Glomerular endothelial cell (primary cell): ENCODE measurements around the gene EMILIN2. TPM values are rescaled to one million over a fixed set of nuclear protein-coding genes. Genes with fewer than 3 reads are reported as not detected.
"Not testable (repeated sequence)": the region's sequence is repeated elsewhere in the genome, so short reads cannot be mapped to it uniquely, and the experiment has no call there.

ENCODE experiments used
- DNase-seq: peaks from one replicate; pipeline ENCODE4 v3.0.0-alpha.2; 2011; ENCODE audit warnings: low read depth, low spot score; ENCODE audit errors: extremely low read depth
- total RNA-seq: library from RNA; depleted of rRNA; stranded (reverse); fragments of >200 nt; gene quantifications from 2 replicates; pipeline ENCODE4 v1.2.3, GENCODE V29; 2015

EMILIN2 gene
- total RNA-seq, 1 donor from 2014 or later = 9.9 TPM

DNA sequence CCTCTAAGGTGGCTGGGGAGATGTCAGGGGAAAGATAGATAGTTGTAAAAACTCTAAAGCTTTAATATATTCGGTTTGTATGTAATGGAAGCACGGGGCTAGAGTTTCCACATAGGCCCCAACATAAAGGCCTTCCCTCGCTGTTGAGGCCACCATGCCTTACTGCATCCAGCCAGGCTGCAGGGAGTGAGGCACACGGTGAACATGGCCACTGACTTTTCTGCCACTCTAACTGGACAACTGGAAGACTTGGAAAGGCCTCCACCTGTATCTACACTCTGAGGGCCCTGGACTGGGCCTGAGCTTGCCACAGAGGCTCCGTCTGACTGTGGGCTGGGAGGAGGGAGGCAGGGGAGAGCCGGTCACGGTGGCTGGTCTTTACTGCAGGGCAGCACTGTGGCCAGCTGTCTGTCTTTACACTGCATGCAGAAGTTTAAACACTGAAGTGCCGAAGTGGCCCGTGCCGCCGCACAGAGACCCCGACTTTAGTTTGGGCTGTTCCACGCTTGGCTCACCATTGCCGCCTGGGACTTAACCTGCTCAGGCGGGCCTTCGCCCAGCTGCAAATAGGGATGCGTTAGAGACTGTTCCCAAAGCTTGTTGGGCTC lies 66.7 kb downstream of the EMILIN2 start:
- no peak for DNase-seq

DNA sequence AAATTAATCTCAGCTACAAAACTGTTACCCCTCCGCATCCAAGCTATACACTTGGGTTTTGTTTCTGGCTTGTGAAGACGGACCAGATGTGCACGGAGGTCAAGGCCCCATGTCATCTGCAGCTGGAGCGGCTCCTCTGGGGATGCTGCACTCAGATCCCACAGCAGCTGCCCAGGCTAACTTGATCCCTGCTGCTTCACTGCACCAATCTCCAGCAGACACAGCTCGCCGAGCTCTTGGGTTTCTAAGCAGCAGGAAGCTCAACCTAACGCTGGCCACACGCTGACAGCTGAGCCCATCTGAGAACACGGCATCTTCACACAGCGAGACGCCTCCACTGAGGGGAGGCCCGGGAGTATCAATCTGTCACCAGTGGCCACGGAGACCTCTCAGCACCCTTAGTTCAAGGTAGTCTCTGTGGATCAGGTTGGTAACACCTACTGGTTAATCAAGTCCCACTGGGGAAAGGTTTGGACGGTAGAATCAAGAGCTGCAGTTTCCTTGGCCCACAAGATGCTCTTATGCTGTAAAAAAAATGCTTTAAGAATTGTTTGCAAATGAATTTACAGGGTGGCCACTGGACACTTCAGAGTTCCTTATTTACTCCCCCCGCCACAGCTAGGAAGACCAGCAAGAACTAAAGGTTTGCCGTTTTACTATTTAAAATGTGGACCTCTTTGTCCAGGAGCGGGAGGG lies 67.5 kb downstream of the EMILIN2 start:
- no peak for DNase-seq

DNA sequence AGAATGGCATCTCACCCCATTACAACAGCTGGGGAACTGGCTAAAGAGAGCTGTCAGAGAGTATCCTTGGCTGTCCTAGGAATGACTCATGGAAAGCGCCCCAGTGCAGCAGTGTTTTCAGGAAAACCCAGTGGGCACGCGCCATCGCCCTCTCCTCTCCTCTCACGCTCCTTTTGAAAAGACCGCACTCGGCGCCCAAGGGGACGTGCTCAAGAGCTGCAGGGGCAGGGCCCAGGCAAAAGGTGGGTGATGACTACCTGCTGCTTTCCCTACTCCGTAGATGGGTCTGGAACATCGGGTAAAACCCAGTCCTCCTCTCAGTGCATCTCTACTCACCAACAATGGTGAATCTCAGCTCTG lies 68.1 kb downstream of the EMILIN2 start:
- DNase-seq = no peak

- DNase-seq = not testable (repeated sequence)
Measured at GRCh38 chr18:2915486-2915885, 68.7 kb downstream of the EMILIN2 start.

DNA sequence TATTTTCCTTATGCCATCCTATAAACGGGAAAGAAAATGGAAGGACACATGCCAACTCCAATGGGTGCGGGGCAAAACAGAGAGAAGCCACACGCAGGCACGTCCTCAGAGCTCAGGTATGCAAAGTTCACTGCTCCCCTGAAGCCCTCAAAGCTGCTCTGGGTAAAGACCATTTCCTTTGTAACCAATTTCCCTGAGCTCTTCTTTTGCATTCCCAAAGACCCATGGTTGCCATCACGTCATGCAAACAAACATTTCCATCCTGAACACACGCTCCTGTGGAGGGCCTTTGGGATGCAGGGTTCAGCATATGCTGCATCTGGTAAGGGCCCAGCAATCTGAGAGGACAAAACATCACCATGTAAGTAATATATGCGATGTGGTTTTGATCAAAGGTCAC lies 69.4 kb downstream of the EMILIN2 start:
- DNase-seq = no peak

DNA sequence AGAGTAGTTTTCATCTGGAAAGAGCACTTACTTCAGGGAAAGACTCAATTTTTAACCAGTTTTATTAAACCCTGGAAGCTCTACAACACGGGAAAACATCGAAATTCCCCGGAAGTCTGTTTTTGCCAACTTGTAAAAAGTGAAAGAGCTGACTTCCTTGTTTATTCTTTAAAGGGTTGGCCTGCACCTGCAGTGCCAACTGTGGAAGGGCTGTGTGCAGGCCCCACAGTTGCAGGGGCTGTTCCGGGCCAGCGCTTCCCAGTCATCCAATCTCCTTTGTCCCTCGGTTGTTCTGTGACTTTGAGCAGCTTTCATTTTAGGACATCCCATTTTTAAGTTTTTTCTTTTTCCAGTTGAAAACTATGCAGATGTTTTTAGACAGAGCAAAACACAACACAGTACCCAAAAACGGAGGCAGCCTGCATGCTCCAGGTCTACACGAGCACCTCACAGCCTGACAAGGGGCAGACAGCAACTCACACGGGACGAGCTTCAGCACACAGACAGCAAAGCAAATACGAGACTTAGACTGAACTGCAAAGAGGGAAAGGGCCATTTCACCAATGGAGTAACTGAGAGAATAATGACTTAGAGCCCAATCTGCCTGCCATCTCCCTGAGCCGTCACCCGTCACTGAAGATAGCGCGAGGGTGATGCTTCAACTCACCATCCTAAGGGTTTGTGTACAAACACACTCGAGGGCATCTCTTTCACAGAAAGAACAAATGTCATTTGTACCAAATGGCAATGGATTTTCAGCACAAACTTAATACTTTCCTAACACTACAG lies 70.6 kb downstream of the EMILIN2 start:
- no peak for DNase-seq

GRCh38 chr18:2918761-2919550 lies 72.2 kb downstream of the EMILIN2 start:
- DNase-seq = no peak

- no peak for DNase-seq
Measured at GRCh38 chr18:2919600-2919999, 72.8 kb downstream of the EMILIN2 start.

DNA sequence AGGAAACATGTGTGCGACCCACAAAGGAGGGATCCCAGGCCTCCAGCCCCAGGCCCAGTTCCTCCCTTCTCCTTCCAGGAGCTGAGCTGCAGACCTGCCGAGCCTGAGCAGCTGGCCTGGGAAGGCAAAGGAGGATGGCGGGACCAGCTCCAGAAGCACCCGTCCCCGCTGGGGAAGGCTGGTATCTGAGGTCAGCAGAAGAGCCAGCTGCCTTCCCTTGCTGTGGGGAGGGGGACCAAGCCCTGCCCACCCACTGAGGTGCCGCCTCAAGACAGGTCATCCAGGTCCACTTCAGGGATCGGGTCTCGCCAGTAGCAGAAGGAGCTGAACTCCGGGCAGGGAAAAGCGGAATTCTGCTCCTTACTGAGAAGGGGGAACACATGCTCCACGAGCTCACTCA lies 73.2 kb downstream of the EMILIN2 start:
- no peak for DNase-seq

GRCh38 chr18:2920546-2921343 lies 73.9 kb downstream of the EMILIN2 start:
- DNase-seq = no peak

DNA sequence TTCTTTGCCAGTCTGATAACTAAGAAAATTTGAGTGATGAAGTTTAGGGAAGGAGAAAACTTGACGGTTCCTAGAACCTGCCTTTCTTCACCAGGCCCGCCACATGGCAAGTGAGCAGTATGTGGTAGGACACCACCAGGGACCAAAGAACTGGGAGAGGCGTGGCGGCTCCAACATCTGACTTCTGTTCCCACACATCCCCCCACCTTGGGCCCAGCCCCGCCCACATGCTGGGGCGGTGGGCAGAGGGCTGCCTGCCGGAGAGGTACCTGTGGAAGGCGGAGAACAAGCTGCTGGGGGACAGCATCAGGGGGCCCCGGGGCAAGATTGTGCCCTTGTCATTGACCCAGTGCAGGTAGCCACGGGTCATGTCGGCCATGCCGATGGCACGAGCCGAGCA lies 75.0 kb downstream of the EMILIN2 start:
- no peak for DNase-seq

- DNase-seq = peak; percentile 36
Measured at GRCh38 chr18:2923464-2923863, 76.7 kb downstream of the EMILIN2 start.

GRCh38 chr18:2924920-2925319 lies 78.1 kb downstream of the EMILIN2 start:
- DNase-seq = no peak

DNA sequence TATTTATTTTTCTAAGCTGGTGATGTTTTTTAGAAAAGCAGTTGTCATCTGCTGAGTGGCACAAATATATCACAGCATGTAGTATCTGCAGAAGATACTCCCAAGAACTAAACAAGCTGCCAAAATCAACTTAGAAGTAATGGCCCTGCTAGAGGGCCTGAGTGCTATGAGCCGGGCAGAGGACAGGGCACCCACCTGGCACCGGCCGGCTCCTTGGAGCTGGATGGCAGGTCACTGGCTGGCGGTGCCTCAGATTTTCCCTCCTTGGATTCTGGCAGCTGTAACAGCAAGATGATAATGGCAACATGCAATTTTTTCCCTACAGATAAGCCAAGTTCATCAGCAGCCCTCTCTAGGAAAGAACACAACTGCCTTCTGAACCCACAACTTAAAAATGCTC lies 79.7 kb downstream of the EMILIN2 start:
- DNase-seq = no peak

GRCh38 chr18:2927745-2928144 lies 80.9 kb downstream of the EMILIN2 start:
- DNase-seq = no peak

DNA sequence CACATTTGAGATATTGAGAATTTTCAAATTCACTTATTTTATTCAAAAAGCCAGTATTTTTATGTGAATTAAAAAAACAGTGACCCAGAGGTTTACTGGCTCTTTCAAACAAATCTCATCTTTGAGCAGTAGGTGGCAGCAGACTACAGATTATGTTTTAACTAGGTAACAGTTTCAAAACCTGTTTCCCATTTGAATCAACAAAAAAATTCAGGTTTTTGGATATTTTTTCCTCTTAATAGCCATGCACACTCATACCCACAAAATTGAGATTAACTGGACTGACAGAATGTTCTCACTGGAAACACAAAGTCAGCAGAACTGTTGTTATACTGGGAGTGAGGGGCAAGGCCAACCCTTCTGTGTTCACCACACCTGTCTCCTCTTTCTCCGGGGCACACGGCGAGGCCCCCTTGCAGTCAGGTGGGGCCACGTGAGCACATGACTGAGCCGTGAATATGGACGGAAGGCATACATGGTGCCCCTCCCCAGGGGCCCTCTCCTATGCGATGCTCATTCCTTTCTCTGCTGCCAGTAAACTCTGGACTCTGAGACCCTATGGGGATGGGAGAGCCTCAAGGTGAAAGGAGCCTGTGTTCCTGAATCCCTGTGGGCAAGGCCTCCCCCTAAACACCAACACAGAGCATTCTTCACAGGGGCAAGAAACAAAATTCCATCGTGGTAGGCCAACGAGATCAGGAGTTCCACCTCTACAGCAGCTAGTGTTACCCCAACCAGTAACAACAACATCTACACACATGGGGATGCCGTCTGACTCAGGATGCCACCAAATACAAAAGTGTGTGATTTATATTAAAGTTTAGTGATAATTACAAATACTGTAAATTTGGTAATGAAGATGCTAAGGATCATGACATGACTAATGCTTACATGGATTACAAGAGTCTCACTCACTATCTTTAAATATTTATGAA lies 85.7 kb downstream of the EMILIN2 start:
- peak; percentile 58 for DNase-seq

DNA sequence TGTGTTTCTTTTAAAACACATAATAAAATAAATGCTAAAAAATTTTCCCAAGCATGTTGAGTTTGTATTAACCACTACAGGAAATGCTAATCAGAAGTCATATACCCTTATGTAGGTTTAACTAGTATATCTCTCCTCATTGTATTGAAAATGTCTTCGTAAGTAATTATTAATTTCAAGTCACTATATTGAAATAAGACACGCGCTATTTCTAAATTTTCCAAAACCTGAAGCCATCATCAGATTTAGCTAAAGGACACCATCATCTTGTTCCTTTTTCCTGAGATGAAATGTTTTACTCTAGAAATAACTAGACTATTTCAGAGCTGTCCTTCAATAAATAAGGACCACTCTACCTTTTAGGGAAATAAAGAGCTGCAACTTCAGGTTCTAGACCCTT lies 87.2 kb downstream of the EMILIN2 start:
- no peak for DNase-seq

GRCh38 chr18:2935438-2936192 lies 88.8 kb downstream of the EMILIN2 start:
- no peak for DNase-seq

DNA sequence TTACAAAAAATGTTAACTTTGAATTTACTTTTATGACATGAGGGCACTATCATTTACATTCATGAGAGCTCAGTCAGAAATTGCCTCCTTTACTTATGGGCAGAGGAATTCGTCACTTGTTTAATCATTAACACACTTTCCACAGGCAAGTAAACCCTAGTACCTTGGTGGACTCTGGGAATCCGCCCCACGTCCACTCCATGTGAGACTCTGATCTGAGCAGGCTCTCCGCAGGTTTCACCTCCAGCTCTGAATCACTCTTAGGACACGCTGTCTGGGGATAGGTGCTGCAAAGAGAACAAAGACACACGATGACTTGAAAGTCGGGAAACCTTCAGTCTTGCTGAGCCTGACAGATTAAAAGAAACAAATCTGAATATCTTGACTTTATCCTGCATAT lies 92.5 kb downstream of the EMILIN2 start:
- no peak for DNase-seq
